CD4-positive, alpha-beta memory T cell (primary cell): Measurements from ENCODE around the gene CYP8B1. TPM values are rescaled to one million over a fixed set of nuclear protein-coding genes. Genes with fewer than 3 reads are reported as not detected.

Source experiments
- CTCF ChIA-PET: fragments of 350-600 bp; sonication (Branson Sonifier 250); formaldehyde crosslinking; loops from one replicate; lab custom pipeline; 2021; ENCODE audit warnings: inconsistent platforms; ENCODE audit not compliant: partially characterized antibody; lab: Charles Lee
- POLR2A ChIA-PET: fragments of 350-600 bp; sonication (Branson Sonifier 250); formaldehyde crosslinking; loops from one replicate; lab custom pipeline; 2021; ENCODE audit not compliant: partially characterized antibody; lab: Charles Lee
- DNase-seq, 5 donors: peaks; one replicate each; pipeline versions ENCODE4 v3.0.0 to v3.0.0-alpha.2; 2020 to 2022; ENCODE audit warnings: mixed read lengths in 1 of 5
- H3K27ac ChIP-seq: one replicate; pipeline ENCODE4 v1.7.0; 2013; ENCODE audit warnings: low read depth, low read length
- H3K27me3 ChIP-seq: 2 replicates; pipeline ENCODE4 v1.7.0; 2013; ENCODE audit warnings: mild to moderate bottlenecking, low read length, moderate library complexity; ENCODE audit not compliant: insufficient read depth
- H3K36me3 ChIP-seq: 2 replicates; pipeline ENCODE4 v1.7.0; 2013; ENCODE audit warnings: mild to moderate bottlenecking, low read length, moderate library complexity; ENCODE audit not compliant: insufficient read depth
- H3K4me1 ChIP-seq: 2 replicates; pipeline ENCODE4 v1.7.0; 2013; ENCODE audit warnings: mild to moderate bottlenecking, low read length, moderate library complexity; ENCODE audit not compliant: insufficient read depth
- H3K4me3 ChIP-seq, 2 donors: one replicate each; pipeline ENCODE4 v1.7.0; 2013; ENCODE audit warnings: low read length in 2 of 2, mild to moderate bottlenecking in 1 of 2
- H3K9me3 ChIP-seq, 2 donors: one replicate each; pipeline ENCODE4 v1.7.0; 2013; ENCODE audit warnings: low read length in 2 of 2, control low read depth in 1 of 2; ENCODE audit not compliant: control insufficient read depth in 1 of 2
- H3K27ac Mint-ChIP-seq, 7 donors: one replicate each; pipeline ENCODE4 v1.8.0; 2020 to 2021; ENCODE audit warnings: mixed read lengths in 7 of 7, mild to moderate bottlenecking in 6 of 7, inconsistent platforms in 3 of 7, moderate library complexity in 3 of 7
- H3K27me3 Mint-ChIP-seq, 2 donors: one replicate each; pipeline ENCODE4 v1.8.0; 2020 to 2021; ENCODE audit warnings: mixed read lengths in 2 of 2
- H3K36me3 Mint-ChIP-seq, 2 donors: one replicate each; pipeline ENCODE4 v1.8.0; 2020 to 2021; ENCODE audit warnings: mixed read lengths in 2 of 2, inconsistent platforms in 1 of 2, mild to moderate bottlenecking in 1 of 2
- H3K4me1 Mint-ChIP-seq, 4 donors: one replicate each; pipeline ENCODE4 v1.8.0; 2020 to 2021; ENCODE audit warnings: mixed read lengths in 4 of 4, mild to moderate bottlenecking in 1 of 4
- H3K4me3 Mint-ChIP-seq, 8 donors: one replicate each; pipeline ENCODE4 v1.8.0; 2020 to 2021; ENCODE audit warnings: mixed read lengths in 8 of 8, mild to moderate bottlenecking in 7 of 8, moderate library complexity in 6 of 8, inconsistent platforms in 3 of 8
- H3K9me3 Mint-ChIP-seq, 8 donors: one replicate each; pipeline ENCODE4 v1.8.0; 2020 to 2021; ENCODE audit warnings: mixed read lengths in 8 of 8, mild to moderate bottlenecking in 5 of 8, inconsistent platforms in 3 of 8, moderate library complexity in 1 of 8
- intact Hi-C: fragments of 100-400 bp; cut with micrococcal nuclease; formaldehyde crosslinking; loops from one replicate; pipeline ENCODE4 v1.15.1; 2023
- polyA plus RNA-seq, 2 donors: library from polyadenylated mRNA; unstranded; fragments of 300-500 nt; fragmentation: Illumina TruSeq; gene quantifications; one replicate each; pipeline ENCODE4 v1.2.3, GENCODE V29; 2021
- total RNA-seq, 2 experiments: library from RNA; stranded (reverse); gene quantifications; one replicate each; pipeline ENCODE4 v1.2.3, GENCODE V29; 2021

Gene CYP8B1
- total and polyA plus RNA-seq, 4 experiments from 2014 or later = not detected

GRCh38 chr3:42853056-42853455, 22.6 kb downstream of the CYP8B1 start:
- no peak overlapping the region for H3K4me3 ChIP-seq
- H3K36me3 ChIP-seq = no peaks in the 10 kb centered on the region
- H3K27me3 ChIP-seq = no peaks in the 10 kb centered on the region
- H3K27ac Mint-ChIP-seq = no peak overlapping the region
- no peak overlapping the region for H3K4me3 Mint-ChIP-seq
- CTCF ChIA-PET = no interaction called here
- H3K9me3 Mint-ChIP-seq = no peaks in the 10 kb centered on the region
- peaks cover 9% of the 10 kb centered on the region in 2 donors for H3K27me3 Mint-ChIP-seq
- H3K4me1 ChIP-seq = no peaks in the 10 kb centered on the region
- DNase-seq = no peak
- intact Hi-C loops = no loop called here
- no peak overlapping the region for H3K27ac ChIP-seq
- no peaks in the 10 kb centered on the region for H3K4me1 Mint-ChIP-seq
- H3K36me3 Mint-ChIP-seq = no peaks in the 10 kb centered on the region
- POLR2A ChIA-PET = no interaction called here
- H3K9me3 ChIP-seq = no peaks in the 10 kb centered on the region

GRCh38 chr3:42852441-42852840, 23.2 kb downstream of the CYP8B1 start:
- no peak for DNase-seq
- no peaks in the 10 kb centered on the region for H3K9me3 ChIP-seq
- H3K4me3 ChIP-seq = no peak overlapping the region
- no peak overlapping the region for H3K27ac ChIP-seq
- Mint-ChIP-seq H3K9me3 (no peaks in the 10 kb centered on the region), H3K27ac (no peak overlapping the region), H3K27me3 (peaks cover 9% of the 10 kb centered on the region in 2 donors), H3K4me3 (no peak overlapping the region), H3K36me3 (no peaks in the 10 kb centered on the region), H3K4me1 (peaks cover 0 to 4% (median under 1%) of the 10 kb centered on the region in 4 donors)
- peaks cover under 1% of the 10 kb centered on the region for H3K4me1 ChIP-seq
- H3K27me3 ChIP-seq = no peaks in the 10 kb centered on the region
- POLR2A ChIA-PET = no interaction called here
- CTCF ChIA-PET = interaction anchor here (1.0 kb wide), 2 partner anchors 13 to 29 kb away, joined by 4 to 6 read pairs; no protein-coding TSS in a partner anchor
- H3K36me3 ChIP-seq = no peaks in the 10 kb centered on the region
- intact Hi-C loops = no loop called here

- Mint-ChIP-seq H3K4me1 (peaks cover 4 to 14% (median 8%) of the 10 kb centered on the region in 4 donors), H3K9me3 (no peaks in the 10 kb centered on the region), H3K27me3 (peaks cover 7 to 9% of the 10 kb centered on the region in 2 donors), H3K36me3 (no peaks in the 10 kb centered on the region), H3K27ac (no peak overlapping the region), H3K4me3 (no peak overlapping the region)
- CTCF ChIA-PET = interaction anchor here (1.0 kb wide), 2 partner anchors 12 to 30 kb away, joined by 4 to 6 read pairs; no protein-coding TSS in a partner anchor
- POLR2A ChIA-PET = no interaction called here
- H3K4me3 ChIP-seq = no peak overlapping the region
- DNase-seq = no peak
- intact Hi-C loops = no loop called here
- no peaks in the 10 kb centered on the region for H3K36me3 ChIP-seq
- H3K9me3 ChIP-seq = no peaks in the 10 kb centered on the region
- H3K27me3 ChIP-seq = no peaks in the 10 kb centered on the region
- H3K27ac ChIP-seq = no peak overlapping the region
- H3K4me1 ChIP-seq = peaks cover 7% of the 10 kb centered on the region
Measured at GRCh38 chr3:42851228-42851834, 24.3 kb downstream of the CYP8B1 start.

- no peaks in the 10 kb centered on the region for H3K36me3 ChIP-seq
- Mint-ChIP-seq H3K9me3 (no peaks in the 10 kb centered on the region), H3K4me1 (peaks cover 4 to 14% (median 8%) of the 10 kb centered on the region in 4 donors), H3K27ac (no peak overlapping the region), H3K4me3 (no peak overlapping the region), H3K36me3 (no peaks in the 10 kb centered on the region), H3K27me3 (peaks cover 4 to 6% of the 10 kb centered on the region in 2 donors)
- intact Hi-C loops = no loop called here
- H3K27ac ChIP-seq = no peak overlapping the region
- H3K27me3 ChIP-seq = no peaks in the 10 kb centered on the region
- CTCF ChIA-PET = no interaction called here
- no peak for DNase-seq
- H3K4me3 ChIP-seq = no peak overlapping the region
- H3K9me3 ChIP-seq = no peaks in the 10 kb centered on the region
- POLR2A ChIA-PET = no interaction called here
- peaks cover 7% of the 10 kb centered on the region for H3K4me1 ChIP-seq
Measured at GRCh38 chr3:42850263-42850662, 25.4 kb downstream of the CYP8B1 start.

GRCh38 chr3:42849017-42849416, 26.7 kb downstream of the CYP8B1 start:
- Mint-ChIP-seq H3K27ac (no peak overlapping the region), H3K27me3 (peaks cover 3% of the 10 kb centered on the region in 2 donors), H3K4me3 (no peak overlapping the region), H3K4me1 (peaks cover 4 to 14% (median 8%) of the 10 kb centered on the region in 4 donors), H3K36me3 (no peaks in the 10 kb centered on the region), H3K9me3 (no peaks in the 10 kb centered on the region)
- intact Hi-C loops = no loop called here
- DNase-seq = no peak
- Histone ChIP-seq H3K4me1 (peaks cover 7% of the 10 kb centered on the region), H3K27ac (no peak overlapping the region), H3K9me3 (no peaks in the 10 kb centered on the region), H3K4me3 (no peak overlapping the region), H3K27me3 (no peaks in the 10 kb centered on the region), H3K36me3 (no peaks in the 10 kb centered on the region)
- CTCF ChIA-PET = no interaction called here
- POLR2A ChIA-PET = no interaction called here

GRCh38 chr3:42847731-42848130, 27.9 kb downstream of the CYP8B1 start:
- ChIA-PET CTCF (interaction anchor here (1.3 kb wide), 1 partner anchor 16 kb away, joined by 4 read pairs; no protein-coding TSS in a partner anchor), POLR2A (no interaction called here)
- intact Hi-C loops = no loop called here
- no peaks in the 10 kb centered on the region for H3K9me3 ChIP-seq
- no peaks in the 10 kb centered on the region for H3K27me3 ChIP-seq
- no peak overlapping the region for H3K4me3 ChIP-seq
- no peaks in the 10 kb centered on the region for H3K36me3 ChIP-seq
- Mint-ChIP-seq H3K4me1 (peaks cover 4 to 14% (median 8%) of the 10 kb centered on the region in 4 donors), H3K4me3 (no peak overlapping the region), H3K36me3 (no peaks in the 10 kb centered on the region), H3K27me3 (peaks cover 0 to 4% of the 10 kb centered on the region in 2 donors), H3K27ac (no peak overlapping the region), H3K9me3 (no peaks in the 10 kb centered on the region)
- H3K4me1 ChIP-seq = peaks cover 7% of the 10 kb centered on the region
- no peak overlapping the region for H3K27ac ChIP-seq
- no peak for DNase-seq

GRCh38 chr3:42846685-42847522, 28.8 kb downstream of the CYP8B1 start:
- intact Hi-C loops = no loop called here
- peaks cover 0 to 4% of the 10 kb centered on the region in 2 donors for H3K27me3 Mint-ChIP-seq
- CTCF ChIA-PET = no interaction called here
- Histone ChIP-seq H3K27ac (no peak overlapping the region), H3K36me3 (no peaks in the 10 kb centered on the region), H3K9me3 (no peaks in the 10 kb centered on the region), H3K27me3 (no peaks in the 10 kb centered on the region), H3K4me3 (no peak overlapping the region), H3K4me1 (peaks cover 7% of the 10 kb centered on the region)
- H3K9me3 Mint-ChIP-seq = no peaks in the 10 kb centered on the region
- H3K36me3 Mint-ChIP-seq = no peaks in the 10 kb centered on the region
- no peak for DNase-seq
- peak overlapping the region in 2 of 7 donors; percentile 43 to 63 for H3K27ac Mint-ChIP-seq
- peaks cover 4 to 14% (median 8%) of the 10 kb centered on the region in 4 donors for H3K4me1 Mint-ChIP-seq
- H3K4me3 Mint-ChIP-seq = no peak overlapping the region
- POLR2A ChIA-PET = no interaction called here
